ENCODE results near the gene ROBO1. TPM values are rescaled to one million over a fixed set of nuclear protein-coding genes. Genes with fewer than 3 reads are reported as not detected.

Gene ROBO1
- total RNA-seq, 1 experiment from 2014 or later = 32.2 TPM

DNA sequence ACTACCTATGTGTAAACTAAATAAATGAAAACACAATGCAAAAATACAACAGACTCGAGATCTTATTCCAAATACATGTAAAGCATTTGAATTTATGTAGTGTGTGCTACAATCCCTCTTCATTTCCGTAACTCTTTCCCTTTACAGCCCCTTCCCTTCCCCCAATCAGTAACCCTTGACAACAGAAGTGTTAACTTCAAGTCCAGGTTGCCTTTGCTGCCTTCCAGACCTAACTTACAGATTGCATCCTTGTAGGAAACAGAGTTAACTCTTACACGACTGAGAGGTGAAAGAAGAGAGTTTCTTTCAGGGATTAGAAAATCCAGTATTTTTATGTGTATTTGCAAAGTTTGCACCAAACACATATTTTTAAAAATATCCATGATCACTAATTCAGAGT lies 1.4 kb upstream of the ROBO1 start:
- no peaks in the 10 kb centered on the region for H3K36me3 Mint-ChIP-seq (ENCODE audit: insufficient read depth, unreplicated experiment)
- H3K27me3 Mint-ChIP-seq (ENCODE audit: insufficient read depth, unreplicated experiment) = no peaks in the 10 kb centered on the region
- no peak for DNase-seq (ENCODE audit: unreplicated experiment)
- TF ChIP-seq, protein P1, sequence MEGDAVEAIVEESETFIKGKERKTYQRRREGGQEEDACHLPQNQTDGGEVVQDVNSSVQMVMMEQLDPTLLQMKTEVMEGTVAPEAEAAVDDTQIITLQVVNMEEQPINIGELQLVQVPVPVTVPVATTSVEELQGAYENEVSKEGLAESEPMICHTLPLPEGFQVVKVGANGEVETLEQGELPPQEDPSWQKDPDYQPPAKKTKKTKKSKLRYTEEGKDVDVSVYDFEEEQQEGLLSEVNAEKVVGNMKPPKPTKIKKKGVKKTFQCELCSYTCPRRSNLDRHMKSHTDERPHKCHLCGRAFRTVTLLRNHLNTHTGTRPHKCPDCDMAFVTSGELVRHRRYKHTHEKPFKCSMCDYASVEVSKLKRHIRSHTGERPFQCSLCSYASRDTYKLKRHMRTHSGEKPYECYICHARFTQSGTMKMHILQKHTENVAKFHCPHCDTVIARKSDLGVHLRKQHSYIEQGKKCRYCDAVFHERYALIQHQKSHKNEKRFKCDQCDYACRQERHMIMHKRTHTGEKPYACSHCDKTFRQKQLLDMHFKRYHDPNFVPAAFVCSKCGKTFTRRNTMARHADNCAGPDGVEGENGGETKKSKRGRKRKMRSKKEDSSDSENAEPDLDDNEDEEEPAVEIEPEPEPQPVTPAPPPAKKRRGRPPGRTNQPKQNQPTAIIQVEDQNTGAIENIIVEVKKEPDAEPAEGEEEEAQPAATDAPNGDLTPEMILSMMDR (IDR thresholded peaks at IDR 0.05; ENCODE audit: unreplicated experiment) = no peak
- CTCF ChIA-PET = no interaction called here
- no peaks in the 10 kb centered on the region for H3K9me3 Mint-ChIP-seq (ENCODE audit: unreplicated experiment)
- POLR2A ChIA-PET = no interaction called here
- no peak overlapping the region for H3K27ac Mint-ChIP-seq (ENCODE audit: low read depth, unreplicated experiment)
- no TSS peak for BruUV-seq (replicated peaks)
- no peaks in the 10 kb centered on the region for H3K4me1 Mint-ChIP-seq (ENCODE audit: insufficient read depth, unreplicated experiment)
- H3K4me3 Mint-ChIP-seq (ENCODE audit: unreplicated experiment) = no peak overlapping the region
- intact Hi-C loops (cut with micrococcal nuclease) = no loop called here

- Mint-ChIP-seq H3K4me1 (ENCODE audit: insufficient read depth, unreplicated experiment) (no peaks in the 10 kb centered on the region), H3K27ac (ENCODE audit: low read depth, unreplicated experiment) (no peak overlapping the region), H3K36me3 (ENCODE audit: insufficient read depth, unreplicated experiment) (no peaks in the 10 kb centered on the region), H3K4me3 (ENCODE audit: unreplicated experiment) (no peak overlapping the region), H3K27me3 (ENCODE audit: insufficient read depth, unreplicated experiment) (no peaks in the 10 kb centered on the region), H3K9me3 (ENCODE audit: unreplicated experiment) (peaks cover 8% of the 10 kb centered on the region)
- no TSS peak for BruUV-seq (replicated peaks)
- DNase-seq (ENCODE audit: unreplicated experiment) = no peak
- CTCF ChIA-PET = no interaction called here
- TF ChIP-seq, protein P1 (IDR thresholded peaks at IDR 0.05; ENCODE audit: unreplicated experiment) = no peak
- POLR2A ChIA-PET = no interaction called here
- intact Hi-C loops (cut with micrococcal nuclease) = no loop called here
Observed at GRCh38 chr3:79767194-79767904, 449 bp downstream of the ROBO1 start.

DNA sequence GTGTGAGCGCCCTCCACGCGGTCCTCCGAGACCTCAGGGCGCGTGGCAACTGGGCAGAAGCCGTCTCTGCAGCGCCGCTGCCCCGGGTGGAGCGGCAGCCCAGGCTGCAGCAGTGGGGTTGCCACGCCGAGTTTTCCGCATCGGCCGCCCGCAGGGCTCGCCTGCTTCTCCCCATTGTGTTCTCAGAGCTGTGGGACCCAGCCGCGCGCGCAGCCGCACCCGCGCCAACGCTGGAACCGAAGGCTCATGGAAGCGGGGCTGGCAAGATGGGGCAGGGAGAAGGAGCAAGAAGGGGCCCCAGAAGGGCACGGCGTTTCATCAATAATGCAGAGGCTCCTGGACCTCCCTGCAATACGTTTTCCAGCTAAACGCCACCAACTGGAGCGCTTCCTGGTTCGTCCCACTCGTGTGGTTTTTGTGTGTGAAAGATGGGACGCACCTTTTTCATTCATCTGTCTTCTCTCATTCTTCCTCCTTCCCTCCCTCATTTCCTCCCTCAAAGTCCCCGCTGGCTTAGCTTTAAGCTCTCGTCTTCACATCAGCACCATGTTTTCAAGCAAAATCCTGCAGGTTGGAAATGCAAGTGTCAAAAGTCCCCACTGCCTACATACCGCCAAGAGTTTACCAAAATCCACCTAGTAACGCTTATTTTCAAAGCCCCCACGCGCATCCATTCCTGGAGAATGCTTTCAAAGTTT lies 1.2 kb downstream of the ROBO1 start:
- ChIA-PET POLR2A (no interaction called here), CTCF (no interaction called here)
- DNase-seq (ENCODE audit: unreplicated experiment) = no peak
- no peak overlapping the region for H3K27ac Mint-ChIP-seq (ENCODE audit: low read depth, unreplicated experiment)
- no peaks in the 10 kb centered on the region for H3K27me3 Mint-ChIP-seq (ENCODE audit: insufficient read depth, unreplicated experiment)
- H3K4me3 Mint-ChIP-seq (ENCODE audit: unreplicated experiment) = no peak overlapping the region
- TF ChIP-seq, protein P1 (IDR thresholded peaks at IDR 0.05; ENCODE audit: unreplicated experiment) = no peak
- no peaks in the 10 kb centered on the region for H3K4me1 Mint-ChIP-seq (ENCODE audit: insufficient read depth, unreplicated experiment)
- intact Hi-C loops (cut with micrococcal nuclease) = no loop called here
- peaks cover 8% of the 10 kb centered on the region for H3K9me3 Mint-ChIP-seq (ENCODE audit: unreplicated experiment)
- H3K36me3 Mint-ChIP-seq (ENCODE audit: insufficient read depth, unreplicated experiment) = no peaks in the 10 kb centered on the region
- BruUV-seq (replicated peaks) = no TSS peak

DNA sequence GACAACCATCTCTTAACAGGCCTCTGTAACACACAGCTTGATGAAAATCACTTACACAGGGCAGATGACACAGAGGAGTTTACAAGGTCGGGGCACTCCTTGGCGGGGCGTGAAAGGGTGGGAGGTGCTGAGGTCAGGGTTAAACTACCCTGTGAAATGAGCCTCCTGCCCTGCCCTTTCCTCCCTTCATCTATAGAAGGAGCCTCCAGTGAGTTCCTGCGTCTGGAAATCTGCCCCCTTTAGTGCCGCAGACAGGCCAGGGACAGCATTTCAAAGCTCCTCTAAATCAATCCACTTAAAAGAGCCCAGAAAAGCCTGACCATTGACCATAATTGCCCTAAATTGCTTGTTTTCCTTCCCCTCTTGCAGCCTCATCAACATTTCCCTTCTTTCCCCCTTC lies 1.9 kb downstream of the ROBO1 start:
- DNase-seq (ENCODE audit: unreplicated experiment) = no peak
- BruUV-seq (replicated peaks) = no TSS peak
- no peaks in the 10 kb centered on the region for H3K27me3 Mint-ChIP-seq (ENCODE audit: insufficient read depth, unreplicated experiment)
- CTCF ChIA-PET = no interaction called here
- H3K9me3 Mint-ChIP-seq (ENCODE audit: unreplicated experiment) = peaks cover 8% of the 10 kb centered on the region
- no peak overlapping the region for H3K4me3 Mint-ChIP-seq (ENCODE audit: unreplicated experiment)
- intact Hi-C loops (cut with micrococcal nuclease) = no loop called here
- H3K4me1 Mint-ChIP-seq (ENCODE audit: insufficient read depth, unreplicated experiment) = no peaks in the 10 kb centered on the region
- POLR2A ChIA-PET = no interaction called here
- H3K36me3 Mint-ChIP-seq (ENCODE audit: insufficient read depth, unreplicated experiment) = no peaks in the 10 kb centered on the region
- TF ChIP-seq, protein P1 (IDR thresholded peaks at IDR 0.05; ENCODE audit: unreplicated experiment) = no peak
- no peak overlapping the region for H3K27ac Mint-ChIP-seq (ENCODE audit: low read depth, unreplicated experiment)

Measured in MCF 10A (cell line).